Stomach (tissue), 9 donors: ENCODE measurements around the gene PRR12. TPM values are rescaled to one million over a fixed set of nuclear protein-coding genes. Genes with fewer than 3 reads are reported as not detected.
A peak's percentile ranks its signal among the peaks of the same experiment; 100 is the strongest.

Experiments
- DNase-seq, 2 donors: peaks; one replicate each; pipeline versions ENCODE4 v3.0.0 to v3.0.0-alpha.2; 2013 to 2019
- H3K27ac ChIP-seq, 5 donors: fragments of 200-600 bp in 4 of 5; sonication (generic) in 4 of 5; one replicate each; pipeline ENCODE4 v1.5.1; 2013 to 2019; ENCODE audit warnings: mild to moderate bottlenecking in 1 of 5, moderate library complexity in 1 of 5
- H3K27me3 ChIP-seq, 3 donors: fragments of 200-600 bp; sonication (generic); one replicate each; pipeline ENCODE4 v1.5.1; 2017 to 2019; ENCODE audit warnings: mixed run types in 1 of 3
- H3K36me3 ChIP-seq, 4 donors: fragments of 200-600 bp; sonication (generic); 1 replicate in 3 of 4; 2 replicates in 1 of 4; pipeline ENCODE4 v1.5.1; 2016 to 2019
- H3K4me1 ChIP-seq, 4 donors: fragments of 200-600 bp; sonication (generic); one replicate each; pipeline ENCODE4 v1.5.1; 2016 to 2019
- H3K4me3 ChIP-seq, 4 donors: fragments of 200-600 bp; sonication (generic) in 3 of 4; one replicate each; pipeline ENCODE4 v1.5.1; 2016 to 2019; ENCODE audit warnings: mild to moderate bottlenecking in 1 of 4
- H3K9me3 ChIP-seq, 4 donors: fragments of 200-600 bp; sonication (generic); one replicate each; pipeline ENCODE4 v1.5.1; 2016 to 2019
- CTCF ChIP-seq, 7 experiments: fragments of 450-650 bp in 4 of 7; fragments of 200-600 bp in 3 of 7; sonication (generic) in 3 of 7; IDR thresholded peaks; one replicate each; pipeline ENCODE4 v1.5.1; 2016 to 2019; ENCODE audit warnings: antibody characterized with exemption in 7 of 7, control low read depth in 2 of 7, mild to moderate bottlenecking in 1 of 7
- EP300 ChIP-seq: sonication (generic); formaldehyde crosslinking; IDR thresholded peaks from one replicate; pipeline ENCODE4 v1.6.1; 2017; ENCODE audit warnings: antibody characterized with exemption
- POLR2A ChIP-seq, 4 donors: fragments of 450-650 bp; IDR thresholded peaks; one replicate each; pipeline ENCODE4 v1.6.1; 2016; ENCODE audit warnings: antibody characterized with exemption in 4 of 4, control low read depth in 2 of 4, mild to moderate bottlenecking in 1 of 4, moderate library complexity in 1 of 4
- POLR2AphosphoS5 ChIP-seq, 3 donors: sonication (generic); formaldehyde crosslinking; IDR thresholded peaks; one replicate each; pipeline ENCODE4 v1.6.1; 2016; ENCODE audit warnings: antibody characterized with exemption in 3 of 3
- WGBS, 5 donors: extraction: QIAGEN DNeasy Blood & Tissue Kit in 3 of 5; methylation state at CpG; one replicate each; pipeline versions ENCODE4 v1.1.5 to v1.1.7; 2013 to 2018; 5-methylcytosine and 5-hydroxymethylcytosine counted together
- intact Hi-C: fragments of 100-400 bp; cut with DNase I; formaldehyde crosslinking; loops from one replicate; pipeline ENCODE4 v1.15.1; 2023; ENCODE audit warnings: low total_unique reads
- polyA plus RNA-seq, 3 donors: library from polyadenylated mRNA; stranded (reverse); fragments of 200-250 nt; gene quantifications; one replicate each; pipeline ENCODE4 v1.2.3, GENCODE V29; 2013
- total RNA-seq, 5 donors: library from RNA; depleted of rRNA; stranded (reverse); fragments of >200 nt; gene quantifications; one replicate each; pipeline versions ENCODE4 v1.1.0 to v1.2.3, GENCODE V29; 2014 to 2016
- donor health status: healthy with polysubstance abuse.
- donor health status: Bipolar disorder and iron deficiency.
- donor health status: healthy.

Gene PRR12
- total and polyA plus RNA-seq, 8 donors: 3.1 to 88.3 (median 11.0) TPM

- Histone ChIP-seq H3K9me3 (no peaks in the 10 kb centered on the region), H3K4me1 (peaks cover 22 to 36% (median 31%) of the 10 kb centered on the region in 4 donors), H3K27me3 (no peaks in the 10 kb centered on the region), H3K4me3 (peak overlapping the region; percentile 69 to 88 (median 82)), H3K27ac (peak overlapping the region; percentile 90 to 96 (median 93)), H3K36me3 (peaks cover 35 to 51% (median 44%) of the 10 kb centered on the region in 4 donors)
- TF ChIP-seq POLR2A (IDR thresholded peaks at IDR 0.05) (no peak), POLR2AphosphoS5 (IDR thresholded peaks at IDR 0.05) (peak; percentile 33 to 89 (median 85)), EP300 (no peak), CTCF (IDR thresholded peaks at IDR 0.05) (peak in 3 of 7 experiments; percentile 15 to 45 (median 28))
- WGBS, 5 donors: 0 to 1% (median 1%) methylated on average over 28 to 53 of the region's 53 CpGs
- intact Hi-C loops: no loop called here
- DNase-seq: peak; percentile 93 to 95
Measured at GRCh38 chr19:49664171-49665035, 73.4 kb downstream of the PRR12 start.

DNA sequence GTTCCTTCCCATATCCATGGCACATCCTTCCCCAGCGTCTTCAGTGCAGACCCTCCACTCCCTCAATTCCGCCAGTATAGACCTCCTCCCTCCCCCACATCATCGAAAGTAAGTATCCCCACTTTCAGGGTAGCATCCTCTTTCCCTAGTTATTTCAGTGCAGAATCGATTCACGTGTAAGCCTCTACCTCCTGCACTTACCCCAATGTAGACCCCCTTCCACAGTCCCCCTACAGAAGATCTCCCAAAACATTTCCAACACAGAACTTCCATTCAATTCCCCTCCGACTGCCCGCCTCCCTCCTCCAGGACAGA lies 74.0 kb downstream of the PRR12 start:
- intact Hi-C loops: no loop called here
- Histone ChIP-seq H3K4me1 (peaks cover 22 to 36% (median 31%) of the 10 kb centered on the region in 4 donors), H3K27ac (peak overlapping the region; percentile 90 to 96 (median 93)), H3K4me3 (peak overlapping the region; percentile 69 to 88 (median 82)), H3K36me3 (peaks cover 30 to 49% (median 38%) of the 10 kb centered on the region in 4 donors), H3K9me3 (no peaks in the 10 kb centered on the region), H3K27me3 (no peaks in the 10 kb centered on the region)
- no peak for DNase-seq
- TF ChIP-seq CTCF (IDR thresholded peaks at IDR 0.05) (no peak), POLR2A (IDR thresholded peaks at IDR 0.05) (no peak), POLR2AphosphoS5 (IDR thresholded peaks at IDR 0.05) (no peak), EP300 (no peak)
- 0 to 1% (median 0%) methylated on average over 7 of the region's 7 CpGs for WGBS, 5 donors

DNA sequence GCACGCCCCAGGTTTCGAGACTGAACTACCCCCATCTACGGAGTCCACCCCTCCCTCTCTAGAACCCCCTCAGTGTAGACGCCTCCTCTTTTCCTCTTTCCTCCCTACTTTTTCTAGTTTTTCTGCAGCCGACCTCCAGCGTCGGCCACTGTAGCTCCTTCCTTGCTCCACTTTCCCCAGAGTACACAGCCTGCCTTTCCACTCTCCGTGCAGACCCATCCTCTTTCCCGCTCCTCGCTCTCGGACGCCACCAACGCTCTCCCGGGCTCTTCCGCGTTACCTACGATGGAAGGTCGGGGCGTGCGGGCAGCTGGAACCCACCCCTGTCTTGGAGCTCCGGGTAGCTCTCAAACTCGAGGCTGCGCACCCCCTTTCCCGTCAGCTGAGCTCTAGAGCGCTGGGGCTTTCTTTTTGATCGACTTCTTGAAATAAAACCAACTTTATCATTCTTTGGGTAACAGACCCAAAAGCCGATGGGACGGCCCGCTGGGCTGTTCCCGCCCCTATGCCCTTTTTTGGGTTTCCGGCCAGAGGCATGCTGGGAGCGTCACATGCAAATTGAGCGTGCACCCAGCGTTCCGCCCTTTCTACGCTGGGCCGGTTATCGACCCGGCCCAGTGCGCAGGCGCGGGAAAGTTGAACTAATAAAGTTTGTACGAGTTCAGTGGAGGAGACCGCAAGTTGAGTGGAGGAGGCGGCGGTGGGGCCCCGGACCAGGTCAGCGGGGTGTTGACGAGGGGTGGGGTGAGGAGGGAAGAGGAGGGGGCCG lies 74.6 kb downstream of the PRR12 start, which contains the start of the genes BCL2L12 and IRF3:
Gene BCL2L12, plus strand, starts transcription at position 583 of the 769 bp plus-strand sequence. CDS start 760 bp downstream, outside the sequence.
Gene IRF3, minus strand, starts transcription at position 507 of the 769 bp plus-strand sequence. CDS start 1,019 bp downstream, outside the sequence.
- 0 to 1% (median 0%) methylated on average over 44 to 50 of the region's 50 CpGs for WGBS, 5 donors

More for the DNA sequence above, 74.6 kb downstream of the PRR12 start, which contains the start of the genes BCL2L12 and IRF3:
- peak; percentile 99 for DNase-seq
- H3K9me3 ChIP-seq: no peaks in the 10 kb centered on the region
- H3K27ac ChIP-seq: peak within 1 kb of the TSS; percentile 90 to 96 (median 93)
- no peak for TF ChIP-seq POLR2A (IDR thresholded peaks at IDR 0.05)
- TF ChIP-seq EP300: no peak
- peak; percentile 77 to 93 (median 91) for TF ChIP-seq POLR2AphosphoS5 (IDR thresholded peaks at IDR 0.05)
- TF ChIP-seq CTCF (IDR thresholded peaks at IDR 0.05): peak in 1 of 7 experiments; percentile 21
- intact Hi-C loops: no loop called here
- H3K27me3 ChIP-seq: no peaks in the 10 kb centered on the region
- H3K36me3 ChIP-seq: peaks cover 25 to 49% (median 38%) of the 10 kb centered on the region in 4 donors
- peaks cover 22 to 36% (median 31%) of the 10 kb centered on the region in 4 donors for H3K4me1 ChIP-seq
- H3K4me3 ChIP-seq: peak within 1 kb of the TSS; percentile 69 to 88 (median 82)
